Cerebellar cortex (tissue), 1 donor: ENCODE results near the gene DHRS11.
A peak's percentile ranks its signal among the peaks of the same experiment; 100 is the strongest.
"Not testable (repeated sequence)": the region's sequence is repeated elsewhere in the genome, so short reads cannot be mapped to it uniquely, and the experiment has no call there.

Source experiments
- DNase-seq: peaks from one replicate; pipeline ENCODE4 v3.0.0-alpha.2; 2015; ENCODE audit warnings: low spot score

Gene DHRS11

GRCh38 chr17:36594626-36595401 lies 3.1 kb downstream of the DHRS11 start:
- no peak for DNase-seq

- no peak for DNase-seq
Measured at GRCh38 chr17:36597226-36597625, 5.5 kb downstream of the DHRS11 start.

GRCh38 chr17:36597866-36598777 lies 6.4 kb downstream of the DHRS11 start:
- no peak for DNase-seq

- DNase-seq = no peak
Measured at GRCh38 chr17:36598951-36599401, 7.3 kb downstream of the DHRS11 start.

- no peak for DNase-seq
Measured at GRCh38 chr17:36599546-36600250, 8.0 kb downstream of the DHRS11 start.

GRCh38 chr17:36600465-36600864 lies 8.8 kb downstream of the DHRS11 start:
- no peak for DNase-seq

GRCh38 chr17:36600936-36601302 lies 9.2 kb downstream of the DHRS11 start:
- DNase-seq = no peak

GRCh38 chr17:36601303-36602029 lies 9.8 kb downstream of the DHRS11 start, which contains the start of gene MRM1:
MRM1 (plus strand) TSS chr17:36601583; CDS start chr17:36601811, 228 bp downstream.
- peak; percentile 93 for DNase-seq

- DNase-seq = peak; percentile 31
Measured at GRCh38 chr17:36602030-36602748, 10.5 kb downstream of the DHRS11 start.

- peak; percentile 70 for DNase-seq
Measured at GRCh38 chr17:36602924-36603384, 11.3 kb downstream of the DHRS11 start.

- DNase-seq = not testable (repeated sequence)
Measured at GRCh38 chr17:36605028-36605427, 13.3 kb downstream of the DHRS11 start.

- no peak for DNase-seq
Measured at GRCh38 chr17:36608280-36608679, 16.6 kb downstream of the DHRS11 start.

GRCh38 chr17:36608794-36609497 lies 17.3 kb downstream of the DHRS11 start:
- DNase-seq = peak; percentile 89

GRCh38 chr17:36609498-36609862 lies 17.8 kb downstream of the DHRS11 start:
- DNase-seq = no peak

- DNase-seq = no peak
Measured at GRCh38 chr17:36610474-36610873, 18.8 kb downstream of the DHRS11 start.

- DNase-seq = no peak
Measured at GRCh38 chr17:36611345-36612072, 19.8 kb downstream of the DHRS11 start.

GRCh38 chr17:36612323-36612722 lies 20.6 kb downstream of the DHRS11 start:
- DNase-seq = no peak

- DNase-seq = no peak
Measured at GRCh38 chr17:36613155-36613554, 21.5 kb downstream of the DHRS11 start.

GRCh38 chr17:36614081-36614480 lies 22.4 kb downstream of the DHRS11 start:
- no peak for DNase-seq
